Body of pancreas (tissue), 4 donors: ENCODE results near the gene PPP6R3. TPM values are rescaled to one million over a fixed set of nuclear protein-coding genes. Genes with fewer than 3 reads are reported as not detected.

Experiments used
- ATAC-seq: fragments of 150-250 bp; one replicate; pipeline ENCODE4 v1.9.1; 2016
- DNase-seq, 4 donors: peaks; one replicate each; pipeline ENCODE4 v3.0.0-alpha.2; 2019
- H3K27ac ChIP-seq, 4 donors: fragments of 200-600 bp; sonication (generic); 1 replicate in 3 of 4; 2 replicates in 1 of 4; pipeline versions ENCODE4 v1.5.1 to v1.6.1; 2016 to 2019; ENCODE audit warnings: mild to moderate bottlenecking in 1 of 4, mixed read lengths in 1 of 4, moderate library complexity in 1 of 4
- H3K27me3 ChIP-seq, 2 donors: fragments of 200-600 bp; sonication (generic); one replicate each; pipeline ENCODE4 v1.6.0; 2016; ENCODE audit warnings: mild to moderate bottlenecking in 1 of 2
- H3K36me3 ChIP-seq, 2 donors: fragments of 200-600 bp; sonication (generic); replicated peaks in 1 of 2; 2 replicates each; pipeline ENCODE4 v1.5.1; 2016; ENCODE audit warnings: low read depth in 2 of 2; ENCODE audit not compliant: insufficient read depth in 1 of 2
- H3K4me1 ChIP-seq: fragments of 200-600 bp; sonication (generic); one replicate; pipeline ENCODE4 v1.6.0; 2016
- H3K4me3 ChIP-seq, 2 donors: fragments of 200-600 bp; sonication (generic); 1 replicate in 1 of 2; 2 replicates in 1 of 2; pipeline ENCODE4 v1.5.1; 2016 to 2019
- H3K9me3 ChIP-seq, 3 donors: fragments of 200-600 bp; sonication (generic); 1 replicate in 2 of 3; 2 replicates in 1 of 3; pipeline ENCODE4 v1.5.1; 2016
- POLR2A ChIP-seq, 3 donors: fragments of 450-650 bp; IDR thresholded peaks; one replicate each; pipeline ENCODE4 v1.6.1; 2016; ENCODE audit warnings: antibody characterized with exemption in 3 of 3, mild to moderate bottlenecking in 2 of 3
- WGBS, 2 donors: methylation state at CpG; one replicate each; pipeline ENCODE4 v1.1.5; 2017; 5-methylcytosine and 5-hydroxymethylcytosine counted together
- intact Hi-C: fragments of 100-400 bp; cut with DNase I; formaldehyde crosslinking; loops from one replicate; pipeline ENCODE4 v1.15.1; 2023
- total RNA-seq, 2 donors: library from RNA; depleted of rRNA; stranded (reverse); fragments of >200 nt; gene quantifications; one replicate each; pipeline ENCODE4 v1.1.0, GENCODE V29; 2016
- TF ChIP-seq, protein P1 (sequence below), 7 experiments: fragments of 450-650 bp in 4 of 7; fragments of 200-600 bp in 3 of 7; sonication (generic) in 3 of 7; IDR thresholded peaks; one replicate each; pipeline ENCODE4 v1.5.1; 2016 to 2019; ENCODE audit warnings: antibody characterized with exemption in 7 of 7

PPP6R3 gene
- total RNA-seq, 2 donors from 2014 or later, result 92.9 to 94.9 TPM

DNA sequence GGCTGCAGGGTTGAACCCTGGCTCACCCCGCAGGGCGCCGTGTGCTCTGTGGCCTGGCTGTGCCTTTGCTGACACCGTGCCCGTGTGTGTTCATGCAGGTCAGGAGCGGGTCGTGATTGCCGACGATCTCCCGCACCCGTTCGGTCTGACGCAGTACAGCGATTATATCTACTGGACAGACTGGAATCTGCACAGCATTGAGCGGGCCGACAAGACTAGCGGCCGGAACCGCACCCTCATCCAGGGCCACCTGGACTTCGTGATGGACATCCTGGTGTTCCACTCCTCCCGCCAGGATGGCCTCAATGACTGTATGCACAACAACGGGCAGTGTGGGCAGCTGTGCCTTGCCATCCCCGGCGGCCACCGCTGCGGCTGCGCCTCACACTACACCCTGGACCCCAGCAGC lies 47.0 kb upstream of the PPP6R3 start:
- Histone ChIP-seq H3K9me3 (no peaks in the 10 kb centered on the region), H3K4me3 (no peak overlapping the region), H3K27ac (peak overlapping the region in 1 of 4 donors; percentile 28), H3K4me1 (no peaks in the 10 kb centered on the region), H3K36me3 (peaks cover 5 to 31% of the 10 kb centered on the region in 2 donors), H3K27me3 (no peaks in the 10 kb centered on the region)
- intact Hi-C loops, result no loop called here
- ATAC-seq (peak; percentile 34), DNase-seq (no peak)
- 91 to 95% methylated on average over 8 to 27 of the region's 27 CpGs for WGBS, 2 donors
- TF ChIP-seq POLR2A (IDR thresholded peaks at IDR 0.05), result no peak
- TF ChIP-seq, protein P1, sequence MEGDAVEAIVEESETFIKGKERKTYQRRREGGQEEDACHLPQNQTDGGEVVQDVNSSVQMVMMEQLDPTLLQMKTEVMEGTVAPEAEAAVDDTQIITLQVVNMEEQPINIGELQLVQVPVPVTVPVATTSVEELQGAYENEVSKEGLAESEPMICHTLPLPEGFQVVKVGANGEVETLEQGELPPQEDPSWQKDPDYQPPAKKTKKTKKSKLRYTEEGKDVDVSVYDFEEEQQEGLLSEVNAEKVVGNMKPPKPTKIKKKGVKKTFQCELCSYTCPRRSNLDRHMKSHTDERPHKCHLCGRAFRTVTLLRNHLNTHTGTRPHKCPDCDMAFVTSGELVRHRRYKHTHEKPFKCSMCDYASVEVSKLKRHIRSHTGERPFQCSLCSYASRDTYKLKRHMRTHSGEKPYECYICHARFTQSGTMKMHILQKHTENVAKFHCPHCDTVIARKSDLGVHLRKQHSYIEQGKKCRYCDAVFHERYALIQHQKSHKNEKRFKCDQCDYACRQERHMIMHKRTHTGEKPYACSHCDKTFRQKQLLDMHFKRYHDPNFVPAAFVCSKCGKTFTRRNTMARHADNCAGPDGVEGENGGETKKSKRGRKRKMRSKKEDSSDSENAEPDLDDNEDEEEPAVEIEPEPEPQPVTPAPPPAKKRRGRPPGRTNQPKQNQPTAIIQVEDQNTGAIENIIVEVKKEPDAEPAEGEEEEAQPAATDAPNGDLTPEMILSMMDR (IDR thresholded peaks at IDR 0.05), result no peak

DNA sequence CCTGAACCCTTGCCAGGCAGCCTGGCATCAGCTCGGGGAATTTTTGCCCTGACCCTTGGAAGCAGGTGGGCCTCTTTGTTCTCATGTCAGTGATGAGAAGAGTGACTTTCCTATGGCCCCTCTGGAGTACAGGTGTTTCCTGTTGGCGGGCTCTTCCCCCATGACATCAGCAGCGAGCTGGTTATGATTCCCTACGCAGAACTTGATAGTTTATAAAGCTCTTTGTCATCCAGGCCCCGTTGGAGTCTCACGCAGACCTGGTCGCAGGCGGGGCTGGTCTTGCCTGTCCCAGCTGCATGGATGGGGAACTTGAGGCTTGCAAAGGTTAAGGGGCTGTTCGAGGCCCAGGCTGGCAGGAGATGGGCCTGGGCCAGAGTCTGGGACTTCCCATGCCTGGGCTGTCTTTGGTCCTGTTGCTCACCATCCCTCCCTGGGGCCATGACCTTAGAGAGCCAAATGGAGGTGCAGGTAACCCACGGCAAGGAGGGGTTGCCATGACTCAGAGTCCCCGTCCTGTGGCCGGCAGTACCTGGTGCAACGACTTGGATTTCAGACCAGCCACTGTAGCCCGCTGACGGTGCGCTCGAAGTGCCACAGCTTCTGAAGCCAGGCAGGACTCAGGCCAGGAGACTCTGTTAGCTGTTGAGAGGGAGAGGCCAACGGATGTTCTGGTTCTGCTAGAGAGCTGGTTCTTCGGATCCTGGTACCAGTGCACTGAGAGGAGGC lies 45.9 kb upstream of the PPP6R3 start:
- Histone ChIP-seq H3K4me3 (no peak overlapping the region), H3K27me3 (no peaks in the 10 kb centered on the region), H3K4me1 (no peaks in the 10 kb centered on the region), H3K36me3 (peaks cover 5 to 31% of the 10 kb centered on the region in 2 donors), H3K27ac (no peak overlapping the region), H3K9me3 (no peaks in the 10 kb centered on the region)
- WGBS, 2 donors, result 77 to 92% methylated on average over 11 to 19 of the region's 19 CpGs
- TF ChIP-seq, protein P1 (IDR thresholded peaks at IDR 0.05), result no peak
- no peak for TF ChIP-seq POLR2A (IDR thresholded peaks at IDR 0.05)
- DNase-seq (no peak), ATAC-seq (no peak)
- intact Hi-C loops, result no loop called here

DNA sequence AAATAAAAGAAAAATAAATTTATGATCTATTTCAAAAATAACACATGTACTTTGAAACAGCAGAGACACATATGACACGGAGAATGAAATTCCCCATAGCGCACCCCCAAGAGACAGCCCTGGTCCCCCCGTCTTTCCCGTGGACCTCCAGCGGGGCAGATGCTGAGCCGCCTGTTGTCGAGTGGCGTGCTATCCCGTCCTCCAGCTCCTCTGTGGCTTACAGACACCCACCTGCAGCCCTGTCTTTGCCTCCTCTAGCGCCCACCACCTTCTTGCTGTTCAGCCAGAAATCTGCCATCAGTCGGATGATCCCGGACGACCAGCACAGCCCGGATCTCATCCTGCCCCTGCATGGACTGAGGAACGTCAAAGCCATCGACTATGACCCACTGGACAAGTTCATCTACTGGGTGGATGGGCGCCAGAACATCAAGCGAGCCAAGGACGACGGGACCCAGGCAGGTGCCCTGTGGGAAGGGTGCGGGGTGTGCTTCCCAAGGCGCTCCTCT lies 44.4 kb upstream of the PPP6R3 start:
- intact Hi-C loops, result no loop called here
- ATAC-seq, result no peak
- TF ChIP-seq, protein P1 (IDR thresholded peaks at IDR 0.05), result no peak
- no peak for TF ChIP-seq POLR2A (IDR thresholded peaks at IDR 0.05)
- DNase-seq, result no peak
- WGBS, 2 donors, result 90% methylated on average over 13 to 22 of the region's 22 CpGs
- Histone ChIP-seq H3K36me3 (peaks cover 5 to 22% of the 10 kb centered on the region in 2 donors), H3K4me1 (no peaks in the 10 kb centered on the region), H3K4me3 (no peak overlapping the region), H3K27ac (no peak overlapping the region), H3K27me3 (no peaks in the 10 kb centered on the region), H3K9me3 (no peaks in the 10 kb centered on the region)

DNA sequence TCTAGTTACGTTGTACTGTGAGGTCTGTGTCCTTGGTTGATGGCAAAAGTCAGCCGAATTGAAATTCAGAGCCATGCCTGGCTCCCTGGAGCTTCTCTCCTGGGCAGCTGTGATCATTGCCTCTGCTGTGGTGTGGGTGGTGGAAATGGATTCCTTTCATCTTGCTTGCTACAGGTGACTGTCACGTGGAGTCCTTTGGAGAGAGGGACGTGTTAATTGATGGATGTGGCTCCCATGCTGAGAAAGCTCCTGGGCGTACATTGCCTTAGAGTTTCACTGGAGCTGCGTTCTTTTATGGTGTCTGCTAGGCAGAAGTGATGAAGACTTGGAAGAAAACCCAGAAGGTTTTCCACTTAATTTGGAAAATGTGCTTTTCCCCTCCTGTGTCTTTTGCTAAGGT lies 41.9 kb upstream of the PPP6R3 start:
- intact Hi-C loops, result no loop called here
- Histone ChIP-seq H3K27ac (no peak overlapping the region), H3K36me3 (peaks cover 5 to 8% of the 10 kb centered on the region in 2 donors), H3K4me1 (no peaks in the 10 kb centered on the region), H3K4me3 (no peak overlapping the region), H3K27me3 (no peaks in the 10 kb centered on the region), H3K9me3 (no peaks in the 10 kb centered on the region)
- TF ChIP-seq, protein P1 (IDR thresholded peaks at IDR 0.05), result no peak
- no peak for TF ChIP-seq POLR2A (IDR thresholded peaks at IDR 0.05)
- ATAC-seq (no peak), DNase-seq (no peak)
- WGBS, 2 donors, result 80 to 86% methylated on average over 6 of the region's 6 CpGs

DNA sequence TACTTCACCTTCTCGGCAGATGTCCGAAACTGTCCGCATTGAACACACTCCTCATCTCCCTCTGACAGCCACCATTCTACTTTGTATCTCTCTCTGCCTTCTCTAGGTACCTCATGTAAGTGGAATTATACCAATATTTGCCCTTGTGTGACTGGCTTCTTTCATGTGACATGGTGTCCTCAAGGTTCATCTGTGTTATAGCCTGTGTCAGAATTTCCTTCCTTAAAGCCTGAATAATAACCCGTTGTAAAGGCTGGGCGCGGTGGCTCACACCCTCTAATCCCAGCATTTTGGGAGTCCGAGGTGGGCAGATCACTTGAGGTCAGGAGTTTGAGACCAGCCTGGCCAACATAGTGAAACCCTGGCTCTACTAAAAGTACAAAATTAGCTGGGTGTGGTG lies 40.4 kb upstream of the PPP6R3 start:
- intact Hi-C loops, result no loop called here
- Histone ChIP-seq H3K36me3 (peaks cover 0 to 3% of the 10 kb centered on the region in 2 donors), H3K4me3 (no peak overlapping the region), H3K27me3 (no peaks in the 10 kb centered on the region), H3K9me3 (no peaks in the 10 kb centered on the region), H3K27ac (no peak overlapping the region), H3K4me1 (no peaks in the 10 kb centered on the region)
- DNase-seq (no peak), ATAC-seq (no peak)
- TF ChIP-seq POLR2A (IDR thresholded peaks at IDR 0.05), result no peak
- TF ChIP-seq, protein P1 (IDR thresholded peaks at IDR 0.05), result no peak
- WGBS, 2 donors, result 97 to 100% methylated on average over 5 to 7 of the region's 7 CpGs
